ENCODE results near the gene PRAME.
"Not testable (repeated sequence)": the region's sequence is repeated elsewhere in the genome, so short reads cannot be mapped to it uniquely, and the experiment has no call there.

The PRAME gene

DNA sequence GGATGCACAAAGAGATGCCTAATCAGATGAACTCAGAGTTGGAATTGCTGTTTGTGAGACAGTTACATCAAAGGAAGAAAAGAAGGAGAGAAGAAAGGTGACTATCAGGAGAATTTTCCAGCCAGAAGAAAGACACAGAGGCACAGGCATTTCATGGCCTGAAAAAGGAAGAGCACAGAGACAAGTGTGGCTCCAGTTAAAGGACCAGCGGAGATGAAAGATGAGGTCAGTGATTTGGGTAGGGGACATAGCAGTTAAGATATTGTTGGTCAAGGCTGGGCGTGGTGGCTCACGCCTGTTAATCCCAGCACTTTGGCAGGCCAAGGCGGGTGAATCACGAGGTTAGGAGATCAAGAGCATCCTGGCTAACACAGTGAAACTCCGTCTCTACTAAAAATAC is 35.6 kb downstream of the PRAME start:
- H3K9me3 ChIP-seq (ENCODE audit: control insufficient read depth in 5 of 5, low read length in 5 of 5) = no peaks in the 10 kb centered on the region
- no peak overlapping the region for H3K9ac ChIP-seq (ENCODE audit: low read length in 5 of 5)
- H3K27ac ChIP-seq (ENCODE audit: low read depth, low read length) = no peak overlapping the region
- H3K4me3 ChIP-seq (ENCODE audit: low read depth in 1 of 5, low read length in 5 of 5) = no peak overlapping the region
- H3K27me3 ChIP-seq (ENCODE audit: control insufficient read depth in 5 of 5, insufficient read depth in 4 of 5, low read length in 5 of 5) = peaks cover 0 to 6% (median 0%) of the 10 kb centered on the region in 5 donors
- H3K4me1 ChIP-seq (ENCODE audit: control insufficient read depth in 5 of 5, insufficient read depth in 5 of 5, low read length in 5 of 5) = peaks cover 0 to 6% (median 0%) of the 10 kb centered on the region in 5 donors
- H3K36me3 ChIP-seq (ENCODE audit: control insufficient read depth in 5 of 5, insufficient read depth in 5 of 5, low read length in 5 of 5) = no peaks in the 10 kb centered on the region

DNA sequence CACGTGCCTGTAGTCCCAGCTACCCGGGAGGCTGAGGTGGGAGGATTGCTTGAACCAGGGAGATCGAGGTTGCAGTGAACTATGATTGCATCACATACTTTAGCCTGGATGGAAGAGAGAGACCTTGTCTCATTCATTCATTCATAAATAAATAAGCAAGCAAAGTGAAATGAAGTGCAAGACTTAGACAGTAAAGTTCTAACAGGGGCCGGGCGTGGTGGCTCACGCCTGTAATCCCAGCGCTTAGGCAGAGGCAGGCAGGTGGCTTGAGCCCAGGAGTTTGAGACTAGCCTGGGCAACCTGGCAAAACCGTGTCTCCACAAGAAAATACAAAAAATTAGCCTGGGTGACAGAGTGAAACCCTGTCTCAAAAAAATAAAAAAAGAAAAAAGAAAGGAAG is 37.4 kb downstream of the PRAME start:
- H3K4me1 ChIP-seq (ENCODE audit: control insufficient read depth in 5 of 5, insufficient read depth in 5 of 5, low read length in 5 of 5) = peaks cover 0 to 6% (median 0%) of the 10 kb centered on the region in 5 donors
- peaks cover 0 to 8% (median 0%) of the 10 kb centered on the region in 5 donors for H3K27me3 ChIP-seq (ENCODE audit: control insufficient read depth in 5 of 5, insufficient read depth in 4 of 5, low read length in 5 of 5)
- no peaks in the 10 kb centered on the region for H3K9me3 ChIP-seq (ENCODE audit: control insufficient read depth in 5 of 5, low read length in 5 of 5)
- H3K4me3 ChIP-seq (ENCODE audit: low read depth in 1 of 5, low read length in 5 of 5) = no peak overlapping the region
- no peak overlapping the region for H3K9ac ChIP-seq (ENCODE audit: low read length in 5 of 5)
- no peak overlapping the region for H3K27ac ChIP-seq (ENCODE audit: low read depth, low read length)
- H3K36me3 ChIP-seq (ENCODE audit: control insufficient read depth in 5 of 5, insufficient read depth in 5 of 5, low read length in 5 of 5) = no peaks in the 10 kb centered on the region

DNA sequence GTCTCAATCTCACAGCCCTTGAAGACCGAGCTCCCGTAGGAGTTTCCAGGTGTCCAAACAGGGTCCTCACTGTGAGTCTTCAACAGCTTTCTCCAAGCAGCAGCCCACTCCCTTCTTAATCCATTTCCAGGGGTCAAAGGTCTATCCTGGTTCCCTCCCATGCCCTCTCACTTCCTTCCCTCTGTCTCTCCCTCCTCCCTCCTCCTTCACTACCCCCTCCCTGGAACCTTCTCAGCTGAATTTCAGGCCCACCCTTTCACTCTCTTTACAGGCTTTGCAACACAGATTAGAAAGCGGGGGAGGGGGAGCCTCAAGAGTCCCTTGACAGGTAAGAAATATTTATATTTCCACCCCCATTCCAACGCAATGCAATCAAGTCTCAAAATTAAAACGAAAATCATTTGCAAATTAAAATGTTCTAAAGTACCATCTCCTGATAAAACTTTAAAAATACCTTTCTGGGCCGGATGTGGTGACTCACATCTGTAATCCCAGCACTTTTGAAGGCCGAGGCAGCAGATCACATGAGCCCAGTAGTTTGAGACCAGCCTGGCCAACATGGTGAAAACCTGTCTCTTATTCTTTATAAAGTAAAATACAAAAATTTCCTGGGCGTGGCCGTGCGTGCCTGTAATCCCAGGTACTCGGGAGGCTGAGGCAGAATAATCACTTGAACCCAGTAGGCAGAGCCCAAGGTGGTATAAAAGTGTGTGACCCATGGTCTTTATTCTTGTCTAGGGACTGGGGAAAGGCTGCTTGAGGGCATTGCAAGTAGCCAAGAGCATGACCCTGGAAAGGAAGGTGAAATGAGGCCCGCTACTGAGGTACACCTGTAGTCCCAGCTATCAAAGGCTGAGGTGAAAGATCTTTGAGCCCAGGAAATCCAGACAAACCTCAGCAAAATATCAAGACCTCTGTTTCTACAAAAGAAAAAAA is 38.1 kb downstream of the PRAME start:
- no peak overlapping the region for H3K9ac ChIP-seq (ENCODE audit: low read length in 5 of 5)
- H3K4me1 ChIP-seq (ENCODE audit: control insufficient read depth in 5 of 5, insufficient read depth in 5 of 5, low read length in 5 of 5) = peaks cover 0 to 6% (median 0%) of the 10 kb centered on the region in 5 donors
- no peak overlapping the region for H3K27ac ChIP-seq (ENCODE audit: low read depth, low read length)
- H3K9me3 ChIP-seq (ENCODE audit: control insufficient read depth in 5 of 5, low read length in 5 of 5) = no peaks in the 10 kb centered on the region
- H3K27me3 ChIP-seq (ENCODE audit: control insufficient read depth in 5 of 5, insufficient read depth in 4 of 5, low read length in 5 of 5) = peaks cover 0 to 15% (median 3%) of the 10 kb centered on the region in 5 donors
- H3K4me3 ChIP-seq (ENCODE audit: low read depth in 1 of 5, low read length in 5 of 5) = no peak overlapping the region
- no peaks in the 10 kb centered on the region for H3K36me3 ChIP-seq (ENCODE audit: control insufficient read depth in 5 of 5, insufficient read depth in 5 of 5, low read length in 5 of 5)

GRCh38 chr22:22520020-22520656 is 38.9 kb downstream of the PRAME start, which contains the start of gene ZNF280A:
Gene ZNF280A (minus strand): TSS chr22:22520270. CDS start chr22:22515630, 4,640 bp downstream.
- H3K36me3 ChIP-seq (ENCODE audit: control insufficient read depth in 5 of 5, insufficient read depth in 5 of 5, low read length in 5 of 5) = no peaks in the 10 kb centered on the region
- peaks cover 0 to 20% (median 3%) of the 10 kb centered on the region in 5 donors for H3K27me3 ChIP-seq (ENCODE audit: control insufficient read depth in 5 of 5, insufficient read depth in 4 of 5, low read length in 5 of 5)
- no peak within 1 kb of the TSS for H3K4me3 ChIP-seq (ENCODE audit: low read depth in 1 of 5, low read length in 5 of 5)
- H3K9ac ChIP-seq (ENCODE audit: low read length in 5 of 5) = peak within 1 kb of the TSS in 1 of 5 donors; percentile 13
- H3K9me3 ChIP-seq (ENCODE audit: control insufficient read depth in 5 of 5, low read length in 5 of 5) = no peaks in the 10 kb centered on the region
- H3K4me1 ChIP-seq (ENCODE audit: control insufficient read depth in 5 of 5, insufficient read depth in 5 of 5, low read length in 5 of 5) = peaks cover 0 to 6% (median 0%) of the 10 kb centered on the region in 5 donors
- no peak within 1 kb of the TSS for H3K27ac ChIP-seq (ENCODE audit: low read depth, low read length)

- H3K36me3 ChIP-seq (ENCODE audit: control insufficient read depth in 5 of 5, insufficient read depth in 5 of 5, low read length in 5 of 5) = no peaks in the 10 kb centered on the region
- peaks cover 0 to 21% (median 4%) of the 10 kb centered on the region in 5 donors for H3K27me3 ChIP-seq (ENCODE audit: control insufficient read depth in 5 of 5, insufficient read depth in 4 of 5, low read length in 5 of 5)
- peaks cover 0 to 6% (median 0%) of the 10 kb centered on the region in 5 donors for H3K4me1 ChIP-seq (ENCODE audit: control insufficient read depth in 5 of 5, insufficient read depth in 5 of 5, low read length in 5 of 5)
- no peaks in the 10 kb centered on the region for H3K9me3 ChIP-seq (ENCODE audit: control insufficient read depth in 5 of 5, low read length in 5 of 5)
- no peak overlapping the region for H3K4me3 ChIP-seq (ENCODE audit: low read depth in 1 of 5, low read length in 5 of 5)
- peak overlapping the region in 1 of 5 donors; percentile 13 for H3K9ac ChIP-seq (ENCODE audit: low read length in 5 of 5)
- H3K27ac ChIP-seq (ENCODE audit: low read depth, low read length) = no peak overlapping the region
These were observed 39.5 kb downstream of the PRAME start for GRCh38 chr22:22519591-22519990.

GRCh38 chr22:22516992-22517391 is 42.1 kb downstream of the PRAME start:
- Histone ChIP-seq H3K9me3 (ENCODE audit: control insufficient read depth in 5 of 5, low read length in 5 of 5) (no peaks in the 10 kb centered on the region), H3K9ac (ENCODE audit: low read length in 5 of 5) (no peak overlapping the region), H3K4me3 (ENCODE audit: low read depth in 1 of 5, low read length in 5 of 5) (no peak overlapping the region), H3K36me3 (ENCODE audit: control insufficient read depth in 5 of 5, insufficient read depth in 5 of 5, low read length in 5 of 5) (no peaks in the 10 kb centered on the region), H3K27me3 (ENCODE audit: control insufficient read depth in 5 of 5, insufficient read depth in 4 of 5, low read length in 5 of 5) (peaks cover 0 to 18% (median 7%) of the 10 kb centered on the region in 5 donors), H3K27ac (ENCODE audit: low read depth, low read length) (no peak overlapping the region), H3K4me1 (ENCODE audit: control insufficient read depth in 5 of 5, insufficient read depth in 5 of 5, low read length in 5 of 5) (peaks cover 0 to 6% (median 0%) of the 10 kb centered on the region in 5 donors)

DNA sequence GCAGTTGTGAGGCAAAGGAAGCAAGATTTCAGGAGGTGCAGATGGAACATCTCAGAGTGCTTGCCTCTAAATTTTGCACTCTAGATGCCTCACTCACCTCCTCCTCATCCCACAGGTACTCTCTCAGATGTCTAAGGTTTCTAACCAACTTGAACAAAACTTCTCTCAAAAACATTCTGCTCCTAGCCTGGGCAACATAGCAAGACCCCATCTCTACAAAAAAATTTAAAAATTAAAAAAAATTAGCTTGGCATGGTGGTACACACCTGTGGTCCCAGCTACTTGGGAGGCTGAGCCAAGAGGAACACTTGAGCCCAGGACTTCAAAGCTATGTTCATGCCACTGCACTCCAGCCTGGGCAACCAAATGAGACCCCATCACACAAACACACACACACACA is 43.2 kb downstream of the PRAME start:
- no peak overlapping the region for H3K4me3 ChIP-seq (ENCODE audit: low read depth in 1 of 5, low read length in 5 of 5)
- H3K27ac ChIP-seq (ENCODE audit: low read depth, low read length) = no peak overlapping the region
- no peaks in the 10 kb centered on the region for H3K36me3 ChIP-seq (ENCODE audit: control insufficient read depth in 5 of 5, insufficient read depth in 5 of 5, low read length in 5 of 5)
- H3K4me1 ChIP-seq (ENCODE audit: control insufficient read depth in 5 of 5, insufficient read depth in 5 of 5, low read length in 5 of 5) = peaks cover 0 to 6% (median 0%) of the 10 kb centered on the region in 5 donors
- no peaks in the 10 kb centered on the region for H3K9me3 ChIP-seq (ENCODE audit: control insufficient read depth in 5 of 5, low read length in 5 of 5)
- H3K9ac ChIP-seq (ENCODE audit: low read length in 5 of 5) = no peak overlapping the region
- peaks cover 0 to 18% (median 7%) of the 10 kb centered on the region in 5 donors for H3K27me3 ChIP-seq (ENCODE audit: control insufficient read depth in 5 of 5, insufficient read depth in 4 of 5, low read length in 5 of 5)

GRCh38 chr22:22514431-22514830 is 44.6 kb downstream of the PRAME start:
- H3K27me3 ChIP-seq (ENCODE audit: control insufficient read depth in 5 of 5, insufficient read depth in 4 of 5, low read length in 5 of 5) = peaks cover 0 to 18% (median 7%) of the 10 kb centered on the region in 5 donors
- not testable (repeated sequence) for H3K9ac ChIP-seq (ENCODE audit: low read length in 5 of 5)

DNA sequence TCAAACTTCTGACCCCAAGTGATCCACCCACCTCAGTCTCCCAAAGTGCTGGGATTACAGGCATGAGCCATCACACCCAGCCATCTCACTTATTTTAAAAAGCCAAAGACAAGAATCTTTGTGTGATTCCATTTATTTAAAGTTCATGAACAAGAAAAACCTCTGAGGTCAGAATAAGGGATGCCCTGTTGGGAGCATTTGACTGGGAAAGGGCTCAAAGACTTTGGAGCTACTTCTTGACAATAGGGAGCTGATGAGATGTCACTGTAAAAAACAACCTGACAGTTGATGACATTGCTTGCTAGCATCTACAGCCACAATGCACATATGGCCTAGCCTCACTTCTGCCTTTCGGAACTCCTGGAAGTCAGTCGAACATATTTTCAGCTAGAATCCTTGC is 45.4 kb downstream of the PRAME start:
- no peak overlapping the region for H3K9ac ChIP-seq (ENCODE audit: low read length in 5 of 5)
- H3K4me3 ChIP-seq (ENCODE audit: low read depth in 1 of 5, low read length in 5 of 5) = no peak overlapping the region
- peaks cover 0 to 18% (median 7%) of the 10 kb centered on the region in 5 donors for H3K27me3 ChIP-seq (ENCODE audit: control insufficient read depth in 5 of 5, insufficient read depth in 4 of 5, low read length in 5 of 5)
- peaks cover 0 to 4% (median 2%) of the 10 kb centered on the region in 5 donors for H3K4me1 ChIP-seq (ENCODE audit: control insufficient read depth in 5 of 5, insufficient read depth in 5 of 5, low read length in 5 of 5)
- no peaks in the 10 kb centered on the region for H3K36me3 ChIP-seq (ENCODE audit: control insufficient read depth in 5 of 5, insufficient read depth in 5 of 5, low read length in 5 of 5)
- peaks cover 0 to 16% (median 7%) of the 10 kb centered on the region in 5 donors for H3K9me3 ChIP-seq (ENCODE audit: control insufficient read depth in 5 of 5, low read length in 5 of 5)
- H3K27ac ChIP-seq (ENCODE audit: low read depth, low read length) = no peak overlapping the region

More at GRCh38 chr22:22514431-22514830, 44.6 kb downstream of the PRAME start:
- H3K4me1 ChIP-seq (ENCODE audit: control insufficient read depth in 5 of 5, insufficient read depth in 5 of 5, low read length in 5 of 5); H3K4me3 ChIP-seq (ENCODE audit: low read depth in 1 of 5, low read length in 5 of 5); H3K9me3 ChIP-seq (ENCODE audit: control insufficient read depth in 5 of 5, low read length in 5 of 5); H3K27ac ChIP-seq (ENCODE audit: low read depth, low read length); H3K36me3 ChIP-seq (ENCODE audit: control insufficient read depth in 5 of 5, insufficient read depth in 5 of 5, low read length in 5 of 5): not testable (repeated sequence)

GRCh38 chr22:22512951-22513350 is 46.1 kb downstream of the PRAME start:
- Histone ChIP-seq H3K27me3 (ENCODE audit: control insufficient read depth in 5 of 5, insufficient read depth in 4 of 5, low read length in 5 of 5) (peaks cover 0 to 22% (median 9%) of the 10 kb centered on the region in 5 donors), H3K27ac (ENCODE audit: low read depth, low read length) (no peak overlapping the region), H3K36me3 (ENCODE audit: control insufficient read depth in 5 of 5, insufficient read depth in 5 of 5, low read length in 5 of 5) (no peaks in the 10 kb centered on the region), H3K4me3 (ENCODE audit: low read depth in 1 of 5, low read length in 5 of 5) (no peak overlapping the region), H3K9me3 (ENCODE audit: control insufficient read depth in 5 of 5, low read length in 5 of 5) (peaks cover 0 to 16% (median 7%) of the 10 kb centered on the region in 5 donors), H3K4me1 (ENCODE audit: control insufficient read depth in 5 of 5, insufficient read depth in 5 of 5, low read length in 5 of 5) (peaks cover 0 to 10% (median 9%) of the 10 kb centered on the region in 5 donors), H3K9ac (ENCODE audit: low read length in 5 of 5) (no peak overlapping the region)
